Hematopoietic multipotent progenitor cell treated with erythropoietin and hydrocortisone succinate and interleukin-3 and kit ligand, for 4 days (in vitro differentiated cells): ENCODE measurements around the gene LSM7.
"Not testable (repeated sequence)": the region's sequence is repeated elsewhere in the genome, so short reads cannot be mapped to it uniquely, and the experiment has no call there.

ENCODE experiments used
- DNase-seq: peaks from one replicate; pipeline ENCODE4 v3.0.0-alpha.2; 2015

Gene LSM7

GRCh38 chr19:2296141-2296540 is 32.2 kb downstream of the LSM7 start:
- no peak for DNase-seq

- no peak for DNase-seq
Observed at GRCh38 chr19:2294687-2295335, 33.6 kb downstream of the LSM7 start.

DNA sequence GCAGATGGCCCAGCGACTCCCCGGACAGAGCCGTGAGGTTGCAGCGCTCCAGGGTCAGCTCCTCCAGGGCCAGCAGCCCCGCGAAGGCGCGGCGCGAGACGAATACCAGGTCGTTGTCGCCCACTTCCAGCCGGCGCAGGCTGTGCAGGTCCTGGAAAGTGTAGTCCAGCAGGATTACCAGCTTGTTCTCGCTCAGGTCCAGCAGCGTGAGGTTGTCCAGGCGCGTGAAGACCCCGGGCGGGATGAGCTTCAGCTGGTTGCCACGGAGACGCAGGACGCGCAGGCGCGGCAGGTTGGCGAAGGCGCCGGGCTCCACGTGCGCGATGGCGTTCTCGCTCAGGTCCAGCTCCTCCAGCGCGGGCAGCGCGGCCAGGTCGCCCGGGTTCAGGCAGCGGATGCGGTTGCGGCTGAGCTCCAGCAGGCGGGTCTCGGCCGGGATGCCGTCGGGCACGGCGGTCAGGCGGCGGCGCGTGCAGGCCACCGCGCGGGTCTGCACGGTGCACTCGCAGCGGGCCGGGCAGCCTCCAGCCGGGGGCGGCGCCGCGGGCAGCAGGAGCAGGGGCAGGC is 37.1 kb downstream of the LSM7 start:
- DNase-seq = no peak

DNA sequence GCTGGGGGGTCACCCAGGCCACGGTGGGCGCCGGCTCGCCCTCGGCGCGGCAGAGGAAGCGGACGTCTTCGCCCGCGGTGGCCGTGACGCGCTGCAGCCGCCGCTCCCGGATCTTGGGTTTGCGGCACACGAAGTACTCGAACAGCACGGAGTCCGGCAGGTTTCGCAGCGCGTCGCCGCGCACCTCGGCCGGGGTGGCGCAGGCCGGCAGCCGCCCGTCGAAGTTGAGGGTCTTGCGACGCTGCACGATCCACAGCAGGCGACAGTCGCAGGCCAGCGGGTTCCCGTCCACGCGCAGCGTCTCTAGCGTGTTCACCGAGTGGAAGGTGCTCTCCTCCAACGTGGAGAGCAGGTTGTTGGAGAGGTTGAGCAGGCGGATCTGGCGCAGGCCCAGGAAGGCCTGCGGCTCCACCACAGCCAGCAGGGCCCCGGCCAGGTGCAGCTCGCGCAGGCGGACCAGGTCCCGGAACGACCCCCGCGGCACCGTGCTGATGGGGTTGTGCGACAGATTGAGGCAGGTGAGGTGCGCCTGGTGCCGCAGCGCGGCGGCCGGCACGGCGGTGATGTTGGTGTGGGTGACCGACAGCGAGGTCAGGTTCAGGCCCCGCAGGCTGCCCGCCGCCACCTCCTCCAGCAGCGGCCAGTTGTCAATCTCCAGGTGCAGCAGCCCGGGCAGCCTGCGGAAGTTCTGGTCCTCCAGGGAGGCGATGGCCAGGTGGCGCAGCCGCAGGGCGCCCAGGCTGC is 37.8 kb downstream of the LSM7 start:
- peak; percentile 54 for DNase-seq

DNA sequence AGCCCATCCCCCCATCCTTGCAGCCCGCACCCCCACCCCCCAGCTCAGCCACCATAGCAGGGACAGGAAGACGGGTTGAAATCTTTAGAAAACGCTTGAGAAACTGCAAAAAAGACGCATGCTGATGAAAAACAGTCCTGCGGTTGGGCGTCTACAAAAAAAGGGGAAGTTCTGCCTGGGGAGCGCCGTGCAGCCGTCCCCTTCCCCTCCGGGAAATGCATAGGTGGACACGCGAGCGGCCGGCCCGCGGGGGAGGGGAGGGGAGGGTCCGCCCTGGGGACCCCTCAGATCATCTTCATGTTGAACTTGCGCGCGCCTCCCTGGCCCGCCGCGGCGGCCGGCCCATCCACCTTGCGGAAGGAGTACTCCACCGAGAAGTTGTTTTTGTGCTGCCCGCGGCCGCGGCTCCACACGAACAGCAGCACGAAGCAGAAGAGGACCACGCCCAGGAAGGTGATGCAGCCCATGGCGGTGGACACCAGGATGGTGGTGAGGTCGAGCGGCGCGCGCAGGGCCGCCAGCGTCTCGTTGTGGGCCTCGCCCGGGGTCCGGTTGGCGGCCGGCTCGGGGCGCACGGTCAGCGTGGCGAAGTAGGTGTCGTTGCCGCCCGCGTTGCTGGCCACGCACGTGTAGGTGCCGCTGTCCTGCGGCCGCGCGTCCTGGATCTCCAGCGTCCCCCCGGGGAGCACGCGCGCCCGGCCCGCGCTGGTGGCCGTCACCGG is 38.5 kb downstream of the LSM7 start:
- peak; percentile 97 for DNase-seq

- DNase-seq = peak; percentile 44
Observed at GRCh38 chr19:2288818-2289713, 39.3 kb downstream of the LSM7 start.

- DNase-seq = no peak
Observed at GRCh38 chr19:2288338-2288817, 40.0 kb downstream of the LSM7 start.

DNA sequence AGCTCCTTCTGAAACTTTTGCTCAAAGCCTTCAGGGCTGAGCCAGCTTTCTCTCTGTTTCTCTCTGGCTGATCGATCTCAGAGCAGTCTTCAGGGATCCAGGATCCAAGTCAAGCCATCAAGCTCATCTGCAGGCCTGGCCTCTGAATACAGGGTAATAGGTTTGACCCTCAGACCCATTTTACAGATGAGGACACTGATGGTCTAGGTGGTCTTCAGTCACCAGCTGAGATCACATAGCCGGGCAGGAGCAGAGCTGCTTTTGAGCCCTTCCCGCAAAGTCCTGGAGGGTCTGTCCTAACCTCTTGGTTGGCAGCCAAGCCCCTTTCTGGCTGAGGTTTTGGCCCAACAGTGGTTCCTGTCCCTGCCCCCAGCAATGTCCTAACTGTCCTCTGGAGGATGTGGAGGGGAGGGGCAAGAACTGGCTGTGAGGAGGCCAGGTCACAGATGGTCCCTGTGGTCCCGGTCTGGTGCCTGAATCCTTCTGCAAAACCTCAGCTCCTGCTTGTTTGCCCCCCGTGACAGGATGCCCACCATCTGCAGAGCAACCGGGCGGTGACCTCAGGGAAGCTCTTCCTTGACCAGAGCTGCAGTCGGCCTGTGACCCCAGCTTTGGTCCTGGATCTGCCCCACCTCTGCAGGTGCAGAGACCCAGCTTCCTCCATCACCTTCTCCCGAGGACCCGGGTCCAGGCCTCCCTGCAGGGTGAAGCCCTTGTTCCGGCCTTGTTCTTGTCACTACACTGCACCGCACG is 40.6 kb downstream of the LSM7 start:
- DNase-seq = peak; percentile 77

DNA sequence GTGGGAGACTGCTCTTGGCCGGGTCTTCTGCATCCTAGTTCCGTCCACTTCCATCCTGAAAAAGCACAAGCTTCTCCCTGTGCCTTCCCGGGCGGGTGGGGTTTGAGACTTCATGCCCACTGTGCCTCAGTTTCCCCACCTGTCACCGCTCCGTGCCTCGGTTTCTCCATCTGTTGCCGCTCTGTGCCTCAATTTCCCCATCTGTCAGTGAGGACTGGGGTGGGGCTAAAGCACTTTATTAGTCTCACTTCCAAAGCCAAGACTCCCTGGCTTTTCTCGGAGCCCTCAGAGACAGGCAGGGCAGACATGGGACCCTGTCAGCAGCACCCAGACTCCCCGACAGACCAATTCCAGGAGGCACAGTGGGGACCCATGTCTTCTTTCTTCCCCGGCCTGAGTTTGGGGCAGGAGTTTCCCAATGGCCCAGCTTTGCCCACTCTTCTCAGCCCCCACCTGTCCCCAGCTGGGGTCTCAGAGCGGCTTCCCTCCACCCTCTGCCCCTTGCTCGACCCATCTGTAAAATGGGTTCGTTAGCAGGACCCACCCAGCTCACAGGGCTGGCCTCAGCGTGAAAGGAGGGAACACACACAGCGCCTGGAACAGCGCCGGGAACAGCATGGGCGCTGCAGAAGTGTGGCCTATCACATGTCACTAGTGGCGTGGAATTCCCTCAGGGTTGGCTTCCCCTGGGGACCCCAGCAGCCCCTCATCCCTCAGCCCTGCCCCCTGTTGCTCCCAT is 41.8 kb downstream of the LSM7 start:
- no peak for DNase-seq

- no peak for DNase-seq
Observed at GRCh38 chr19:2283835-2284507, 44.4 kb downstream of the LSM7 start.

GRCh38 chr19:2282862-2283237 is 45.5 kb downstream of the LSM7 start:
- DNase-seq = no peak

GRCh38 chr19:2282062-2282861 is 46.1 kb downstream of the LSM7 start, which contains the start of gene PEAK3:
PEAK3 (minus strand) TSS chr19:2282175; CDS start chr19:2280931, 1,244 bp downstream.
- DNase-seq = peak; percentile 89

DNA sequence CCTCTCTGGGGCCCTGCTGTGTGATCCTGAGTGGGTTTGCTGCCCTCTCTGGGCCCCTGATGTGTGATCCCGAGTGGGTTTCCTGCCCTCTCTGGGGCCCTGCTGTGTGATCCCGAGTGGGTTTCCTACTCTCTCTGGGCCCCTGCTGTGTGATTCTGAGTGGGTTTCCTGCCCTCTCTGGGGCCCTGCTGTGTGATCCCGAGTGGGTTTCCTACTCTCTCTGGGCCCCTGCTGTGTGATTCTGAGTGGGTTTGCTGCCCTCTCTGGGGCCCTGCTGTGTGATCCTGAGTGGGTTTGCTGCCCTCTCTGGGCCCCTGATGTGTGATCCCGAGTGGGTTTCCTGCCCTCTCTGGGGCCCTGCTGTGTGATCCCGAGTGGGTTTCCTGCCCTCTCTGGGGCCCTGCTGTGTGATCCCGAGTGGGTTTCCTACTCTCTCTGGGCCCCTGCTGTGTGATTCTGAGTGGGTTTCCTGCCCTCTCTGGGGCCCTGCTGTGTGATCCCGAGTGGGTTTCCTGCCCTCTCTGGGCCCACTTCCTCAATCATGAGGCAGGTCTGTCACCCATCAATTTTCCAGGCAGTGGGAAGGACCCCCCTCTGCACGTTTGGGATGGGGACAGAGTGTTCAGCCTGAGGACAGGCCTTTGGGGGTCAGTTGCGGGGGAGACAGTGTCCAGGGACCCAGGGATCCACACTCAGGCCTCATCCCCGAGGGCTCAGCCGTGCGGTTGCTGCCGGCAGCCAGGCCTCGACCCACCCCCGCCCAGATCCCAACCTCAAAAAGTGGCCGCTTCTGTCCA is 46.9 kb downstream of the LSM7 start:
- not testable (repeated sequence) for DNase-seq

GRCh38 chr19:2280633-2281264 is 47.6 kb downstream of the LSM7 start:
- no peak for DNase-seq

- no peak for DNase-seq
Observed at GRCh38 chr19:2278459-2279158, 49.8 kb downstream of the LSM7 start.

GRCh38 chr19:2277138-2277537 is 51.2 kb downstream of the LSM7 start:
- DNase-seq = no peak

- no peak for DNase-seq
Observed at GRCh38 chr19:2276429-2276986, 51.9 kb downstream of the LSM7 start.
